Measurements from ENCODE around the gene NGEF.
"Not testable (repeated sequence)": the region's sequence is repeated elsewhere in the genome, so short reads cannot be mapped to it uniquely, and the experiment has no call there.

The NGEF gene

DNA sequence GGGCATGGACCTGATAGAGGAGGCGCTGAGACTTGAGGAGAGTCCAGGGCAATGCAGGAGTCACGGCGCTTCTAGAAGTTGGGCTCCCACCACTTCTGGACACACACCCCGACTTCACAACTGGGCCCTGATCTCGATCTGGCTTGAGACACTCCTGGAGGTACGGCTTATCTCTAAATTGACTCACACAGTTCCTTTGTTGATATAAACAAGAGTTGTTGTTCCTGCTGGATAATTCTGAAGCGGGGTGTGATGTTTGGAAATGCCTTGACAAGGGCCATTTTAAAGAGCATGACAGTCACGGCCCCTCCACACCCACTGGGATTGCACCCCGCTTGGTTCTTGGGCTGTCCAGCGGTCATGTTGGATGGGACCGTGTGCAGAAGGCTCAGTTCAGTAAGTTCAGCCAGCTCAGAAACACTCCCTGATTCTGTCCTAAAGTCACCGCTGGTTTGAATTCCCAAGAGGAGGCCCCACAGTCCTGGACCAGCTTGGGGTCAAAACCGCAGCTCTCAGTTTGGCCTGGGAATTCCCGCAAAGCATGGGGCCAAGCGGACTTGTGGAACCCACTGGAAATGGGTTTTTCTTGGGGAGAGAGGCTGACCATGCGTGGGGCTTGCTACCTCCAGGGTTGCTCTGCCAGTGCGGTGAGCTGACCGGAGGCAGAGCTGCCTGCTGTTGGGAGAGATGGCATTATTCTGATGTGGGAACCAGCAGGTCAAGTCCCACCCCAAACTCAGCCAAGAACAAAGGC, 10.1 kb upstream of the NGEF start:
- no peak for DNase-seq (ENCODE audit: low read depth in 2 of 2)

GRCh38 chr2:233022561-233022960, 9.5 kb upstream of the NGEF start:
- no peak for DNase-seq (ENCODE audit: low read depth in 2 of 2)

- no peak for DNase-seq (ENCODE audit: low read depth in 2 of 2)
Observed at GRCh38 chr2:233021771-233022170, 8.7 kb upstream of the NGEF start.

DNA sequence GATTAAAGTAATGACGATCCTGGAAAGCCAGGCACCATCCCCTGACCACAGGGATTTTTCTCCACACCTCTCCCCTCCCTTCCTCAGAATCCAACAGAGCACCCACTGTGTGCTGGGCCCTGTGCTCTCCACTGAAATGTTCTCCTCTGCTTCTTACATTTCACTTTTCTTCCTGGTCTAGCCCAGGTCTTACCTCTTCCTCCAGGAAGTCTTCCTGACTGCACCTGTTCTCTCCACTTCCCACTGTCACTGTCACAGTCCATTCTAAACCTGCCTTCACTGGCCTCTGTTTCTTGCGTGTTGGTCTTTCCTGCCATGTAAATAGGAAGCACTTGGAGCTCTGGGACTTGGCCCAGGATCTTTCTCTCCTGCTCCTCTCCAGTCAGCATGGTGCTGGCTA, 7.4 kb upstream of the NGEF start:
- DNase-seq (ENCODE audit: low read depth in 2 of 2): no peak

- not testable (repeated sequence) for DNase-seq (ENCODE audit: low read depth in 2 of 2)
Observed at GRCh38 chr2:233019610-233020009, 6.6 kb upstream of the NGEF start.

- no peak for DNase-seq (ENCODE audit: low read depth in 2 of 2)
Observed at GRCh38 chr2:233017947-233018346, 4.9 kb upstream of the NGEF start.

GRCh38 chr2:233015019-233015645, 2.1 kb upstream of the NGEF start:
- no peak for DNase-seq (ENCODE audit: low read depth in 2 of 2)

DNA sequence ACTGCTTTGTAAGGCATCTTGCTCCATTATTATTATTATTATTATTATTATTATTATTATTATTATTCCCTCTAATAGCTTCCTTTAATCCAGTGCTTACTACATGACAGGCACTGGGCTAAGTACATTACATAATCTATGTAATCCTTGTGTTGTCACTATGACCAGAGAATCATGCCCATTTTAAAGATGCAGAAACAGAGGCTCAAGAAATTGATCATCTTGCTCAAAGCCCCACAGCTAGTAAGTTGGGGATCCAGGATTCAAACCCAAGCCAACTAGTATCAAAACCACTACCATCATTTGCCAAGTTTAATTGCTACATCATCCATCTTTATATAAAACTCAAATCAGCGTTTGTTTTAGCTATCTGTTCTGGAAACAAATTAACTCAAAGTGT, 594 bp upstream of the NGEF start:
- no peak for DNase-seq (ENCODE audit: low read depth in 2 of 2)

DNA sequence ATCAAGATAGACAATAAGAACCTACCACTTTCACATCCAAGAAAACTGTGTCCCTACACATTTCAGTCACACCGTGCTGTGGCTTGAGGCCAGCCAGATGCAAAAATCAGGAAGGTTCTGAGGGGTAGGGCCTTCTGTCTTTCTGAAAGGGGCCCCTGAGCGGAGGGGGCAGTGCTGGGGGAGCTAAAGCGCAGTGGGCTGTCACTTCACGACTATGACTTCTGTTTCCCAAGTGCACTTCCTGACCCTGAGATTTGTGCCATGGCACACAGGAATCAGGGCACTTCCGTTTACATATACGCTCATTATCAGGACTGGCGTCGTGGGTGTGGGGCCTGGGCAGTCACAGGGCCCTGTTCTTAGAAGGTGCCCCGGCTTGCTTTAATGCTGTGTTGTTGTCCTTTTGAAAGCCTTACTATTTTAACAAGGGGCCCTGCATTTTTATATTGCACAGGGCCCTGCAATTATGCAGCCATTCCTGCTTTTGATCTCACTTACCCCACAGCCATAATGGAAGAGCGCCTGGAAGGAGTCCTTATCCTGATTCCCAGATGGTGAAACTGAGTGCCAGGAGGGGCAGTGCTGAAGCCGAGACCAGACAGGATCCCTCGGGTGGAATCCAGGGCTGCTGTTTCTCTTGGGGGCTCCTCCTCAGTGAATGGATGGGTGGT, 620 bp downstream of the NGEF start:
- no peak for DNase-seq (ENCODE audit: low read depth in 2 of 2)

DNA sequence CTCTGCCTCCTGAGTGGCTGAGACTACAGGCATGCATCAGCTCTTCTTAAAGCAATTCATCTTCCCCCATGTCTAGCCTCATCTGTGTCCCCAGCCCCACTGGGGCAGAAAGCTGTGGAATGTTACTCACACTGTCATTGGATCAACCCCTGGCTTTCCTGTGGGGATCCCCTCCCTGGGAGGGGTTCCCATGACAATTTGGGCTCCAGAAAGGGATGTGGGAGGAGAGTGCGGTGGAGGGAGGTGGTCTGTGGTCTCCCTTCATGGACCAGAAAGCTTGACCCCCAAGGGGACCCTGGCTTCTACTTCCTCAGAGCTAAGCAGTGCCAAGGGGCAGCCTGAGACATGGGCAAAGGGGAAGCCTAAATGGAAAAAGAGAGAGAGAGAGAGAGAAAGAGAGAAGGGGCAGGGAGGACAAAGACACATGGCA, 1.3 kb downstream of the NGEF start:
- no peak for DNase-seq (ENCODE audit: low read depth in 2 of 2)

GRCh38 chr2:233011268-233011650, 1.8 kb downstream of the NGEF start:
- no peak for DNase-seq (ENCODE audit: low read depth in 2 of 2)

GRCh38 chr2:233010569-233011267, 2.3 kb downstream of the NGEF start:
- no peak for DNase-seq (ENCODE audit: low read depth in 2 of 2)

DNA sequence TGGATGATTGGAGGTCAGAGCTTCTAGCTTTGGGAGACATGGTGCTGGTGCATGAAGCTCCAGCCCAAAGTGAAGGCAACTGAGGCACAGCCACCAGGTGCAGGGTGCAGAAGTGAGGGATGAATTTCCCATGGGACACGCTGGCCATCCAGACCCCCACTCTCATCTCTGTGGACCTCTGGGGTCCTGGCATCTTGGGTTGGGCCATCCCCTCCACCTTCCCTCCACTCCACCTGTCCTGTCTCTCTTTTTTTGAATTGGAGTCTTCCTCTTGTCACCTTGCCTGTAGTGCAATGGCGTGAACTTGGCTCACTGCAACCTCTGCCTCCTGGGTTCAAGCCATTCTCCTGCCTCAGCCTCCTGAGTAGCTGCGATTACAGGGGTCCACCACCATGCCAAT, 3.4 kb downstream of the NGEF start:
- no peak for DNase-seq (ENCODE audit: low read depth in 2 of 2)

- DNase-seq (ENCODE audit: low read depth in 2 of 2): no peak
Observed at GRCh38 chr2:233007739-233008138, 5.3 kb downstream of the NGEF start.

GRCh38 chr2:233007270-233007669, 5.8 kb downstream of the NGEF start:
- DNase-seq (ENCODE audit: low read depth in 2 of 2): no peak

- DNase-seq (ENCODE audit: low read depth in 2 of 2): no peak
Observed at GRCh38 chr2:233006648-233007047, 6.4 kb downstream of the NGEF start.

DNA sequence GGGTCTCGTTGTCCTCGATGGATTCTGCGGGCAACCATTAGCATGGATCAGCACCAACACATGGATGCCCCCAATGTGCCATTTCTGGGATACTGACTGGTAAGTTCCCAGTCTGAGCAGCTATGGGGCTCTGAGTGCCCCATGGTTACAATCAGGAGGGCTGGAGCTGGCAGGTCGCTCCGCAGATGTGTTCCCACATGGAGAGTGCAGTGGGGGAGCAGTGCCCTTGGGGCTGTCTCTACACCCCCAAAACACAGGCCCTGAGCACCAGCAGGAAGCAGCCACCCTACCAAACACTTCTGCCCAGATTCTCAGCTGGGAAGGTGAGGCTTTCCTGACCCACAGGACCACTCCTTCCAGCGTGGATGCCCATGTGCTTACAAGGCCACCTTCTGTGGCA, 8.0 kb downstream of the NGEF start:
- DNase-seq (ENCODE audit: low read depth in 2 of 2): no peak

DNA sequence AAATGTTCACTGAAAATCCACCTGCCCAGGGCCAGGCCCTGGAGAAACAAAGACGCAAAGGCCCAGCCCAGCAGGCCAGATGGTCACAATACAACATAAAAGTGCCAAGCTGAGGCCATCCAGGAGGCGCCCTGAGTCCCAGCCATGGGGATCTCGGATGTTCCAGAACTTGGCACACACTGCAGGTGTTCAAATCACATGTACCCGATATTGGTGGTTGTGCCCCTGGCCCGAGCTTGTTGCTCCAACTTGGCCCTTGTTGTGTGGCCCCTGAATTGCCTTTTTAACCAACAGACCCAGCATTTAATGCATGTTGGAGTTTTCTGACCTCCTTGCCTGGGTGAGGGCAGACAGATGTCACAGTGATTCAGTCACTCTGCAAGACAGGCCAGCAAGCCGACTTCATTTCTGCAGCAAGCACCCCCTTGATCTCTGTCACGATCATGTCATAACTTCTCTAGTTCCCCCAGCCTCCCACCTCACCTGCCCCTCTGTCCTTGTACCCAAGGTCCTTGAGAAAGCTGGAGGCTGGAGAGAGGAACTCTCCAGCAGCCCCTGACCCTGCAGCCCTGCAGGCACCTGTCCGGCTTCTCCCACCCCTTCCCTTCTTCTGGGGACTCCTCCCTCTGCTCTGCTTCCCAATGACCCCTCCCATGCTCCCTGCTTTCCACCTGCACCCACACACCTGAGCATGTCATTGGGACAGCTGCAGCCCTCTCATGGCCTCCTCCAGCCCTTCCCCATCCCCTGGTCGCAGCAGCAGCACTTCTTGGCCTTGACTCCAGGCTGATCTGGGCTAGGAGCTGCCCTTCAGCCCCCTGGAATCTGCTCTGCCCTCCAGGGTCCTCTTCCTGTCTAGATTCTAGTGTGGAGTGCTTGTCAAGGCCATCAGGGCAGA, 9.1 kb downstream of the NGEF start:
- no peak for DNase-seq (ENCODE audit: low read depth in 2 of 2)

- no peak for DNase-seq (ENCODE audit: low read depth in 2 of 2)
Observed at GRCh38 chr2:233002829-233003657, 10.0 kb downstream of the NGEF start.

Measured in activated CD4-positive, alpha-beta T cell treated with anti-CD3 and anti-CD28 coated beads for 24 hours (primary cell).